Measurements from ENCODE around the gene MAP6D1. TPM values are rescaled to one million over a fixed set of nuclear protein-coding genes. Genes with fewer than 3 reads are reported as not detected.

The MAP6D1 gene
- polyA plus RNA-seq (2013, experiment 1 of 2; ENCODE audit: insufficient read length): 3.1 TPM
- 1.6 TPM for polyA plus RNA-seq (2013, experiment 2 of 2; ENCODE audit: insufficient read length)

GRCh38 chr3:183825456-183826161 lies at the start of gene MAP6D1:
Gene MAP6D1 (minus strand): TSS chr3:183825577. CDS start chr3:183825547, 30 bp downstream.
- DNase-seq: peak; percentile 69

GRCh38 chr3:183873914-183874313 lies 48.5 kb upstream of the MAP6D1 start:
- DNase-seq: no peak

- no peak for DNase-seq
These were observed 46.2 kb upstream of the MAP6D1 start for GRCh38 chr3:183871541-183871940.

- DNase-seq: no peak
These were observed 45.2 kb upstream of the MAP6D1 start for GRCh38 chr3:183870563-183870962.

- DNase-seq: no peak
These were observed 43.4 kb upstream of the MAP6D1 start for GRCh38 chr3:183868796-183869195.

GRCh38 chr3:183862610-183863009 lies 37.2 kb upstream of the MAP6D1 start:
- no peak for DNase-seq

- DNase-seq: peak; percentile 32
These were observed 32.5 kb upstream of the MAP6D1 start for GRCh38 chr3:183857863-183858262.

- peak; percentile 61 for DNase-seq
These were observed 29.1 kb upstream of the MAP6D1 start for GRCh38 chr3:183854318-183855035.

GRCh38 chr3:183845608-183846288 lies 20.4 kb upstream of the MAP6D1 start:
- DNase-seq: peak; percentile 54

GRCh38 chr3:183845090-183845489 lies 19.7 kb upstream of the MAP6D1 start:
- DNase-seq: no peak

GRCh38 chr3:183844606-183845005 lies 19.2 kb upstream of the MAP6D1 start:
- peak; percentile 84 for DNase-seq

GRCh38 chr3:183839751-183840150 lies 14.4 kb upstream of the MAP6D1 start:
- DNase-seq: no peak

GRCh38 chr3:183837894-183838293 lies 12.5 kb upstream of the MAP6D1 start:
- DNase-seq: no peak

- no peak for DNase-seq
These were observed 12.0 kb upstream of the MAP6D1 start for GRCh38 chr3:183837390-183837789.

- DNase-seq: no peak
These were observed 8.1 kb upstream of the MAP6D1 start for GRCh38 chr3:183833516-183833915.

GRCh38 chr3:183830187-183830586 lies 4.8 kb upstream of the MAP6D1 start:
- DNase-seq: no peak

GRCh38 chr3:183829466-183829865 lies 4.1 kb upstream of the MAP6D1 start:
- no peak for DNase-seq

- DNase-seq: no peak
These were observed 3.1 kb upstream of the MAP6D1 start for GRCh38 chr3:183828538-183828870.

GRCh38 chr3:183827809-183828537 lies 2.6 kb upstream of the MAP6D1 start:
- DNase-seq: no peak

GRCh38 chr3:183826448-183827250 lies 1.3 kb upstream of the MAP6D1 start:
- no peak for DNase-seq

- peak; percentile 12 for DNase-seq
These were observed 469 bp downstream of the MAP6D1 start for GRCh38 chr3:183824761-183825455.
